ENCODE data around the gene LRIF1.

DNA sequence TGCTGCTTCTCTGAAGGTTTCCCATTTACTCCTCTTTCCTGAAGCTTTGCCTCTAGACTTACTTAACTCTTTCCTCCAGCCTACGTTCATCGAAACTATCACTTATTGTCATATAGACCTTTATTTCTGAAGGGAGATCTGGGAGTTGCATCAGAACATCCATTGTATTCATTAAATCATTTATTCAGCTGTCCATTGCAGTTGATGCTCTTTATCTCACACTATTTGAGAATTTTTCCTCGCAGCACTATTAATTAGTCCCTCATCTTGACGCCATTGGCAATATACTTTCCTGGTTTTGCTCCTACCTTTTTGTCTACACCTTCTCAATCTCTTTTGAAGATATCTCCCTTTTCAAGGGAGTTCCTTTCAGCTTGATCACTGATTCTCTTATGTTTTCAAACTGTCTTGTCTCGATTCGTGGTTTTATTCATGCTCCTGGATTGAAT is 757 bp upstream of the LRIF1 start:
- TF ChIP-seq, protein P1, sequence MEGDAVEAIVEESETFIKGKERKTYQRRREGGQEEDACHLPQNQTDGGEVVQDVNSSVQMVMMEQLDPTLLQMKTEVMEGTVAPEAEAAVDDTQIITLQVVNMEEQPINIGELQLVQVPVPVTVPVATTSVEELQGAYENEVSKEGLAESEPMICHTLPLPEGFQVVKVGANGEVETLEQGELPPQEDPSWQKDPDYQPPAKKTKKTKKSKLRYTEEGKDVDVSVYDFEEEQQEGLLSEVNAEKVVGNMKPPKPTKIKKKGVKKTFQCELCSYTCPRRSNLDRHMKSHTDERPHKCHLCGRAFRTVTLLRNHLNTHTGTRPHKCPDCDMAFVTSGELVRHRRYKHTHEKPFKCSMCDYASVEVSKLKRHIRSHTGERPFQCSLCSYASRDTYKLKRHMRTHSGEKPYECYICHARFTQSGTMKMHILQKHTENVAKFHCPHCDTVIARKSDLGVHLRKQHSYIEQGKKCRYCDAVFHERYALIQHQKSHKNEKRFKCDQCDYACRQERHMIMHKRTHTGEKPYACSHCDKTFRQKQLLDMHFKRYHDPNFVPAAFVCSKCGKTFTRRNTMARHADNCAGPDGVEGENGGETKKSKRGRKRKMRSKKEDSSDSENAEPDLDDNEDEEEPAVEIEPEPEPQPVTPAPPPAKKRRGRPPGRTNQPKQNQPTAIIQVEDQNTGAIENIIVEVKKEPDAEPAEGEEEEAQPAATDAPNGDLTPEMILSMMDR (IDR thresholded peaks at IDR 0.05; ENCODE audit: poor library complexity): no peak
- no peak for TF ChIP-seq EZH2 (IDR thresholded peaks at IDR 0.05; ENCODE audit: borderline replicate concordance)
